ENCODE results near the gene TMOD2.
"Not testable (repeated sequence)": the region's sequence is repeated elsewhere in the genome, so short reads cannot be mapped to it uniquely, and the experiment has no call there.

TMOD2 gene

DNA sequence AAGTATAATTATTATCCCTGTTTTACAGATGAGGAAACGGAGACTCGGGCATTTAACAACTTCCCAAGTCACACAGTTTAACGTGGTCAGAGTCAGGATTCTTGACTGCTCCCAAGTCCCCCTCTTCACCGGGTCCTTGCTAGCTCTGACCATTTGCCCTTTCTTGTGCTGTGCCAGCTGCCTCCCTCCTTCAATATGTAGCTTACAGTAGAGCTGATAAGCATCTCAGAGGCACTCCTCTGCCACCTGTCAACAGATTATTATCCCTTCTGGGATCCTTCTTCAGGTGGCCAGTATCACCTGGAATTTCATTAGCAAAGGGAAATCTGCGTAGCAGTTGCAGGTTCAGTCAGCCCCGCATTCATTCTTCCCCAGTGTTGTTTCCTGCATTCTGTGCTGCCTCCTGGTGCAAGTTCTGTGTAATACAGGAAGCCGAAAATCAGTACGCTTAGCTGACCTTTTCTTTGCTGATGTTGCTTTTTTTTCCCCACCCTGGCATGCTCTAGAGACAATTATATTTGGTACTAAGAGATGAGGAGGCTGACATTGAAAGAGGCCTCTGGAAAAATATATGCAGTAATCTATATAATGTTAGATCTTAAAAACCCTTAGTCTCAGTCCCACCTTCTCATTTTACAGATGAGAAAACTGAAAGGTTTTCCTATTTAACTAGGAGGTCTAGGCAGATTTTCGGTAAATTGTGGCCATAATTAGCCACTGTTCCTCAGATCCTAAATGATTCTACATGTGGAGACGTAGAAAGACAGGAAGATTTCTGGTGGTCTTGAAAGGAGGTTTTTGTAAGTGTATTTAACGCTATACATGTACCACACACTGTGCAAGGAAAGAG, 24.8 kb downstream of the TMOD2 start:
- DNase-seq = peak; percentile 48

DNA sequence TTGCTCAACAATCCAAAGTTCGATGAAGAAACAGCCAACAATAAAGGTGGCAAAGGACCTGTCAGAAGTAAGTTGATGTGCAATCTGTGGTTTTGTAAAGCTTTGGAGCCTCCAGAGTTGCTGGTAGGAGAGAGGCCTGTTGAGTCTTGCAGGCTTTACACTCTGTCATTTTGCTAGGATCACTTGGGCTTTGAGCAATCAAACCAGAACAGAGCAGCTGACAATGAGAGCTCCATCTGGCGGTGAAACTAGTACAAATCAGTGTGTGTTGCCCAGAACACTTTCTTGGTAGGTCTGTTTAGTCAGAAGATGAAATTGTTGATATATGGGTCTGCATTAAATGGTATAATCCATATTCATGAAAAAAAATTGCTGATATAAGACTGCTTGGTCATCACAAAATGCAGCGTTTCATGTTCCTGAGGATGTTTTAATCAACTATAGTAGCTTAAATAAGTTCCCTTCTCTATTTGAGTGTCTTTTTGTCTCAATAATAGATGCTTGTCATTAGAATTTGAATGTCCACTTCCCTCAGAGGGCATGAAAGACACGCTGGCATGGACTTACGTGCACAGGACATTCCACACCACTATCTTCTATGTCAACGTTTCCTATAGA, 25.7 kb downstream of the TMOD2 start:
- DNase-seq = peak; percentile 62

DNA sequence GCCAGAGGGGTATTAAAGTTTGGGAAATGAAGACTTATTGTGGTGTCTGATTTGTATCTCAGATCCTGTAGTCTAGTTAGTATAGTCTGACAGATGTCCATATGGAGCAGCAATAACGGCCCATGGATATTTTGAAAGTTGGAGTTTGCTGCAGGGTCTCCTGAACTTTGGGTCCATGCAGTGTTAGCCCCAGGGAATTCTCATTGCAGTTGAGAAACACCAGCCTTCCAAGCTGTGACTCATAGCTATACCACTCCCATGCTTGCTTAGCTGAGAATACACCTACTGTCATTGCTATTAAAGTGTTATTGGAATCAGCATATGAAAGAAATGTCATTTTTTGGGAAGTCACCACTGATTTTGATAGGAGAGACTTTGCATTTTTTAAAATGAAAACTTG, 29.2 kb downstream of the TMOD2 start:
- DNase-seq = no peak

DNA sequence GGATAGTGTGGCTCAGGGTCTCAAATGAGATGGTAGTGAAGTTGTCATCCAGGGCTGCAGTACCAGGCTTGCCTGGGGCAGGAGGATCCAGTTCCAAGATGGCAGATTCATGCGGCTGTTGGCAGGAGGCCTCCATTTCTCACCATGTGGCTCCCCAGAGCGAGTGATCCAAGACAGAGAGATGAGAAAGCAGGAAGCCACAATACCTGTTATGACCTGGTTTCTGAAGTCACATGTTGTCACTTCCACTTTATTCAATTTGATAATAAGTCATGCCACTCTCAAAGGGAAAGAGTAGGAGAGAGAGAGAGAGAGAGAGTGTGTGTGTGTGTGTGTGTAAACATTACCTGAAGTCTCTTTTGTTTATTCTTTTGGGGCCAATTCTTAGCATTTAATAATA, 30.1 kb downstream of the TMOD2 start:
- DNase-seq = no peak

DNA sequence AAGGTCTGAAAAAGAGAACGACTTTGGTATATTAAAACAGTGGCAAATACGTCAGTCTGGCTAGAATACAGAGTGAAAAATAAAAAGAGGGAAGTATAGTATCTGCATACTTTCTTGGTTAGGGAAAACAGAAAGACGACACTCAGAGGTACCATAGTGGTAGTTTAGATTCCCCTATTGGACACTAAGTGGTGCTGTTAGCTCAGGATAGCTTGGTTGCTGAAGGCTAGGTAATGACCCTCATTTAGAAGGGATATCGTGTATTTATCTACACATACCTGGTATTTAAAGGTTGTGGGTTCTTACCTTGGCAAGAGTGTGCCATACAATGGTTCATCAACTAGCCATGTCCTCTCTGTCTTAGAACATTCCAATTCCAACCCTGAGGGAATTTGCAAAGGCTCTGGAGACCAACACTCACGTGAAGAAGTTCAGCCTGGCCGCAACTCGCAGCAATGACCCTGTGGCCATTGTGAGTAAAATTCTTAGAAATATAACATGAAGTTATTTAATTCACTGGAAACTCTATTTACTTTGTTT, 31.0 kb downstream of the TMOD2 start:
- DNase-seq = no peak

DNA sequence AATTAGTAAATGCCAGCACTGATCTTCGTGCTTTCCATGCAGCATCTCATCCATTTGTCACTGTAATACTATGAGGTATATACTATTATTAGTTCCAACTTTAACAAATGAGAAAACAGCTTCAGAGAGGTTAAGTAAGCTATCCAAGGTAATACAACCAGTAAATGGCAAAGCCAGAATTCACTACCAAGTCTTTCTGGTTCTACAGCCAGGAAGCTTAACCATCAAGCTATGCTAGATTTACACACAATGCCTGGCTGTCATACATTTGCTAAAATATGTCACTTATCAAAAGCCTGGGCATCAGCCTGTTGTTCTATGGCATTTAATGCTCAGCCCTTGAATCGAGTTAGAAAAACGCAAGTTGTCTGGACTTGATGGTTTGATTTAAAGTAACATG, 32.6 kb downstream of the TMOD2 start:
- DNase-seq = no peak

DNA sequence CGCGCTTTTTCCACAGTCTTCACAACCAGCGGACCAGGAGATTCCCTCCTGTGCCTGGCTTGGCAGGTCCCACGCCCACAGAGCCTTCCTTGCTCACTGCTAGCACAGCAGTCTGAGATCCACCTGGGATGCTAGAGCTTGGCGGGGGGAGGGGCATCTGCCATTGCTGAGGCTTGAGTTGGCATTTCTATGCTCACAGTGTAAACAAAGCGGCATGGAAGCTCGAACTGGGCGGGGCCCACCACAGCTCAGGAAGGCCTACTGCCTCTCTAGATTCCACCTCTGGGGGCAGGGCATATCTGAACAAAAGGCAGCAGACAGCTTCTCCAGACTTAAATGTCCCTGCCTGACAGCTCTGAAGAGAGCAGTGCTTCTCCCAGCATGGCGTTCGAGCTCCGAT, 35.7 kb downstream of the TMOD2 start:
- DNase-seq = not testable (repeated sequence)

DNA sequence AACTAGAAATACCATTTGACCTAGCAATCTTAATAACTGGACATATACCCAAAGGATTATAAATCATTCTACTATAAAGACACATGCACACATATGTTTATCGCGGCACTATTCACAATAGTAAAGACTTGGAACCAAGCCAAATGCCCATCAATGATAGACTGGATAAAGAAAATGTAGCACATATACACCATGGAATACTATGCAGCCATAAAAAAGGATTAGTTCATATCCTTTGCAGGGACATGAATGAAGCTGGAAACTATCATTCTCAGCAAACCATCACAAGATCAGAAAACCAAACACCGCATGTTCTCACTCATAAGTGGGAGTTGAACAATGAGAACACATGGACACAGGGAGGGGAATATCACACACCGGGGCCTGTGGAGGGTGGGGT, 41.1 kb downstream of the TMOD2 start:
- DNase-seq = not testable (repeated sequence)

DNA sequence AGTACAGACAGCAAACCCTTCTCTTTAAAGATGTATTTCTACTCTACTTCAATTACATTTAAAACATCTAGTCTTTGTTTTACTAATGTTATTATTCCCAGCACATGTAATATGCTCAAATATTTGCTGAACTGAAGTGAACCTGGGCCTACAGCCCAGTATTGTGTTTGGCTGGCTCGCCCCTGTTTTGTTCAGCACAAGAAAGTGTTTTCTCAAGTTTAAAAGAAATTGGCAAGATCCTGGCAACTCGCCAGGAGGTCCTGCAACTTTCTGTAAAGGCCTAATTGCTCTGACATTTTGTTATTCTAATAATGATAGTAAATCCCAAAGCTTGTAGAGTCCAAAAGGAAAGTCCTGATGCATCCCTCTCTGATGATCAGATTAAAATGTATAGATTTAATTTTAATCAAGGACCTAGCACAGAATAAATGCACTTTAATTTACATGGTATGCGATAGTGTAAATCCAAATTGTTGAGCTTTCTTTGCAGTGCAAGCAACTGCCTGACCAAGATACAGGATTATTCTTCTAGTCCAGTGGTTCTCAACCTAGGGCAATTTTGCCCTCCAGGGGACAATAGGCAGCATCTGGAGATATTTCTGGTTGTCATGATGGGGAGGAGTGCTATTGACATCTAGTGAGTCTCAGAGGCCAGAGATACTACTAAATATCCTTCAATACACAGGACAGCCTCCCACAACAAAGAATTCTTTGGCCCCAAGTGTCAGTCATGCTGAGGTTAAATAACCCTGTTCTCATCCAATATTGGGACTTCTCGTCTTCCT, 42.3 kb downstream of the TMOD2 start:
- no peak for DNase-seq

DNA sequence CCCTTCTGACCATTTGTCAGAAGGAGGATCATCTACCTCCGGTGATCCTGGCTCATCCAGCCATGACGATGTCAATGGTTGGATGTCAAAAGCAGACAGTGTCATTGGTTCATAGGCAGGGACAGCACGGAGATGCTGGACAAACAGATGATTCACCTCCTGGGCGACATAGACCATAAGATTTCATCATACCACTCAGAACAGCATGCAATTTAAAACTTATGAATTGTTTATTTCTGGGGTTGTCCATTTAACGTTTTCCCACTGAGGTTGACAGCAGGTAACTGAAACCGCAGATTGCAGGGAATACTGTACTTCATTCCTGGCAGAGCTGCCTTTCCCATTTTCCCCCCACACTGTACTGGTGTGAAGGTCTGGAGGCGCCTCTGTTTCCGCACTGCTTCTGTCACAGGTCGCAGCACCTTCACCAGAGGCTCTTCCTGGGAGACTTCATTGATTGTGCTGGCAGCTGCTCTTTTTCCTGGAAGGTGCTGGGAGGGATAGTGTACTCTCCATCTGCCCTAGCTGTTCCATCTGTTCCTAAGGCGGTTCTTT, 45.5 kb downstream of the TMOD2 start:
- no peak for DNase-seq

DNA sequence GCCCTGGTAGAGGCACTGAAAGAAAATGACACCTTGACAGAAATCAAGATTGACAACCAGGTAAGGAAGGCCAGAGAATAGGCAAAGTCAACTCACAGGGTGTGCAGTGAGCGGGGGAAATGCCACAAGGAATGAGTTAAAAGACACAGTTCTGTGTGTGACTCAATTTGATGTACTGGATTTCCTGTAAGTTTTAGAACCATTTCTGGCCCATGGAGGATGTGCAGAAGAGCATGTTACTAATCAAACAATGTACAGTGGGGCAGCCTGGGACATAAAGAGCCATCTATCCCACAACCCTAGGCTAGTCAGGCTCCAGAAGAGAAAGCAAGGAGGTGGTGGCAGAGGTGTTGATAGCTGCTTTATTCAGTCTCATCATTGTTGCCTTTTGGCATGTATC, 46.9 kb downstream of the TMOD2 start:
- DNase-seq = no peak

DNA sequence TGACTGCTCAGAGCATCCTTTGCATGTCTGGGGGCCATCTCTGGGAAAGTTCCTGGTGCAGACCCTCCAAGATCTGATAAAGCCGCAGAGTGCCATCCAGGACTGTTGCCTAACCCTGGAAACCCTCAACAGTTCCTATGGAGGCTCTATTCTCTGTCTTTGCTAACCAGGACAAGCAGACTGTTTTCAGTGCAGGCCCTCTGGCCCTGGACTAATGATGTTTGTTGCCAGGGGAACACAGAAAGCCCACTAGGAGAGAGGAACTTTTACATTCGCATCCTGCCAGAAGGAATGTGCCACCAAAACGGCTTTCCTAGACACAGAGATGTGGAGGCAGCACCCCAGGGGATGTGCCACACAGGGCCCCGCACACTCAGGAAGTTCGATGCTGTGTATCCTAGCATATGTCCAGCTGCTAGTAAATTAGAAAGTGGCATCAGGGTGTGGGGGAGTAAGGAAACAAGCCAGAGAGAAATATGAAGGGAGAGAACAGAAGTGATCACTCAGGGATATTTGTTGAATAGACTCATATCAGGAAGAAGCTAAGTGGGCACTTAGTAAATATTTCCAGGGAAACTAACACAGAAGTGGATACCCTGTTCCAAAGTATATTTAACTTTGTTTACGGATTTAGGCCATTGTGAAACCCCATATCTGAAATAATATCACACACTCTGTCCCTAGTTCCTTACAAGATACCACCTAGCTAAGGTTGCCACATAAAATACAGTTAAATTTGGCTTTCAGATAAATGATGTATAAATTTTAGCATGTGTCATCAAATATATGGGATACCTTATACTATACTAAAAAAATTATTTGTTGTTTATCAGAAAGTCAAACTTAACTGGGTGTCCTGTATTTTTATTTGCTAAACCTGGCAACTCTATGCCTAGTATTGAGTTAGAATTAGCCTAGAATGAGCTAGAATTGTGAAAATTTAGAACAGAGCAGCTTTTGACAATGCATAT, 48.2 kb downstream of the TMOD2 start:
- no peak for DNase-seq

DNA sequence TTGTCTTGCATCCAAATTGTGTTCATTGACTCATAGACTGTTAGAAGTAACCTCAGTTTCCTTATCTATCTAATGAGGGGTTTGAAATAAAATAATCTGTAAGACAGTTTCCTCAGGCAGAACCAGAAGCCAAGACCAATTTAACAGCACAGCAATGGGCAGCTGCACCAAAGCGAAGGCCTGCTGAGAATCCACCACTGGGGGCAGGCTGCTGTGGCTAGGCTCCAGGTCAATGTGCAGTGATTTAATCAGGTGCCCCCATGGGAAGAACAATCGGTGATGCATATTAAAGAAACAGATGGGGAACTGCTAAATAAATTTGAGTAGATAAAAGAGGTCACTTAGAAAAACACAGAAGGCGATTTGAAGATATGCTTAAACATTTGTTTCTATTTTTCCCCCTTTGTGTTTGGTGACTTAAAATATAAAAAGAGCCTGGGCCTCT, 50.0 kb downstream of the TMOD2 start:
- DNase-seq = no peak

DNA sequence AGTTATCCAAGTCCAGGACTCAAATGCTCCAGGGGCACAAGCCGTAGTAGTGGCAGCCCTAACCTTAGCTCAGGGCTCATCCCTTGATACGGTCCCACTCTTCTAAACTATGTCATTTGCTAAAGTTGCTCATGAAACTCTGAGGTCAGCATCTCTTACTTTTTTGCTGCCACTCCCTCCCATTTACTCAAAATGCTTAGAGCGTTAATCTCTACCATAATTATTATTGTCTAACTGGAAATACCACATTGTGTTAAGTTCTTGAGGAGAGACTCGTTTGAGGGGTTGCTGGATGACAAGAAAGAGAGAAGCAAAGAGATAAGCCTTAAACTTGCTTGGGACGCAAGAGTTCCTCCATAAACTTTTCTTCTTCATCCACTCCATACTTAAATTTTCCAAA, 51.2 kb downstream of the TMOD2 start:
- DNase-seq = no peak

DNA sequence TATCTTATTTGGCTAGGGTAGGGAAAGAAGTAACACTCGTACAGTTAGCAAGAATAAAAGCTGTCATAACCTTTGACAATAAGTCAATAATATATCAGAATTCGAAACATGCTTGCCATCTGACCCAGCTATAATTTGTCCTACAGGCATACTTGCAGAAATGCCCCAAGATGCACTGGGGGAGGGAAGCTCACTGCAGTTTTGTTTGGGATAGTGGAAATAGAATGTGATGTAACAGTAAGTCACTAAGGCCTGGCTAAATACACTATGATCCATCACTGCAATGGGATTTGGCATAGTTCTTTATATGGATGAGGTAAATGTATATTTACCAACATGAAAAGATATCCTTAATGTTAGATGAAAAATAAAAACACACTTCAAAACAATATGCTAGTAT, 52.6 kb downstream of the TMOD2 start:
- DNase-seq = no peak

DNA sequence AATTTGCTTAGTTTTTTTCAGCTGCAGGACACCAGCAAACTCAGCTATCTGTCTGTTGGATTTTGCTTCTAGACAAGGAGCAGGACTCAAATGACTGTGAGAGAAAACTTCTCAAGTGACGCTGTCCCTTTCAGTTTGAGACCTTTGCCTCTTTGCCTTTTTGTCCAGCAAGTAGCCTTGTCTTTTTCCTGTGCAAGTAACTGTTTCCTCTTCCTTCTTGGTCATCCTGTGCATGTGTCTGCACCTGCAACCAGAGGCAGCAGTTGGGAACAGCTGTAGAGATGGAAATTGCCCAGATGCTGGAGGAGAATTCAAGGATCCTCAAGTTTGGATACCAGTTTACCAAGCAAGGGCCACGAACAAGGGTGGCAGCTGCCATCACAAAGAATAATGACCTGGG, 54.7 kb downstream of the TMOD2 start:
- DNase-seq = no peak

DNA sequence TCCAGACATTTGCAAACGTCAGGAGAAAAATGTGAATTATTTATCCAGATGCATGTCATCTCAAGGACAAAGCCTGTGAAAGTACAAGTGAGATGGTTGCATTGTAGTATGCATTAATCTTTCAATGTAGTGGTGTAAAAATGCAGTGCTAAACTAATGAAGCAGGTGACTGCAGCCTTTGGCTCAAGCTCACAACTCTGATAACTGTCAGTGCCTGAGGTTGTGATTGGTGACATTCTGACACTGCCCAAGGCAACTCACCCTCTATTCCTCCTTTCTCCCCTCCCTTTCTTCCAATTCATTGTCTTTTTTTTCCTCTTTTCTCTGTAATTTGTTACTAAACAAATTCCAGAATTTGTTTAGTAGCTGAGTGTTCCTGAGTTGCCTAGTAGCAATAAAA, 58.1 kb downstream of the TMOD2 start:
- no peak for DNase-seq

DNA sequence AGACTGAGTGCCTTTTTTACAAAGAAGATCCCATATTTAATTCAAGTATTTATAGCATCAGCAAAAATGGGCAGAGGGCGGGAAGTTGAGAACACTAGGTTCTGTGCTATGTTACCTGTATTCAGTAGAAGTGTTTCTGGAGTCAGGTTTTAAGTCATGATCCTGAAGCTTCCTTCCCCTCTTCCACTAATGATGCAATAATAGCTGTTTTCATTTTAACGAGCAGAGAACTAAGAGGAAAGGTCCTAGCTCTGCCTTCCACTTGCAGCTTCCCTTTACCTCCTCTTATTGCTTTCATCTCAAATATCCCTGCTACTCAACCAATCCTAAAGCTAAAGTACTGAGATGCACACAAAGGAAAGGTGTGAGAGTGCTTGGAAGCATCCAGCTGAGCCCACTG, 61.2 kb downstream of the TMOD2 start:
- no peak for DNase-seq

DNA sequence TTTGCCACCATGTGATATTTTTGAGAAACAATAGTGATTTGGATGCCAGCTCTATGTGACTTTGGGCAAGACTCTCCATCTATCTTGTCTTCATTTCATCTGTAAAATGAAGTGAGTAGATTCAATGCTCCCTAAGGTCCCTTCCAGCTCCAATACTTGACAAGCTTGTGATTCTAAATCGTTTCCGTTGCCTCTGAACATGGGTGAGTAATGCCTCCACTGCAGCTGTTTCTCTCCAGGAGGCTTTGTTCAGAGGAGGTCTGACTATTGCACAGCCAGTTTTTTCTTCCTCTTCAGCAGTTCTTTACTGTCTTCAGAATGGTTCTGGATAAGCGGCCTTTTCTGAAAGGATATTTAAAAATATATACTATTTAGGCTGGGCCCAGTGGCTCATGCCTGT, 63.2 kb downstream of the TMOD2 start:
- no peak for DNase-seq

DNA sequence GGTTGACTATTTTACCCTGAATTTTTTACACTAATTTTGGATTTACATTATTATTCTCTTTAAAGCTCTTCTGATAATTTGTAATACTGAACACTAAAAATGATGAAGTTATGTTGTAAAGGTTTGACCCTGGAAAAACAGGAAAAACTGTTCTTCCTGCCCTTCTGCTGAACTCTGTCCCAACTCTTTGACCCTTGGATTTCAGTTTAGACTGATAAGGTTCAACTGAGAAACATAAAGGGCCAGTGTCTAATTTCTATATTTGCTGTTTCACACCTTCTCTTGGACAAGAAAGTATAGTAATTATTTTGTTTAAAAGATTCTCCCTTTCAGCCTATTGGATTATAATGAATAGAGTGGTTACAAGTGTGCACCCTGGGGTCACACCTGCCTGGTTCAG, 65.2 kb downstream of the TMOD2 start:
- DNase-seq = no peak

DNA sequence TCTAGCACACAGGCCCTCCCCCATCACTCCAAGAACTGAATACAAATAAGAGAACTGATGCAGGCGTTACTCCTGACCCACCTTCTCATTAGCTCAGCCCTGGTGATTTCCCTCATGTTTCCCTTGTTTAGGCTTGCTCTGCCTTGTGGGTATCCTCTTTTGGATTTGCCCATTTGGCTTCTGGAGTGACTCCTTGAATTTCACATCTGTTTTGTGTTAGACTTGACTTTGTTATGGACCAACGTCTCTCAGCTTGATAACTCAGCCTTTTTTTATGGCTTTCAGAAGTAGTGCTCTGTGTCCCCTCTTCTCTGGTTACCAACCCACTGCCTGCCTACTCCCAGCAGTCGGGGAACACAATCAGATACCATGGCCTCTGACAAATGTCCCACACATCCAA, 66.8 kb downstream of the TMOD2 start:
- no peak for DNase-seq

DNA sequence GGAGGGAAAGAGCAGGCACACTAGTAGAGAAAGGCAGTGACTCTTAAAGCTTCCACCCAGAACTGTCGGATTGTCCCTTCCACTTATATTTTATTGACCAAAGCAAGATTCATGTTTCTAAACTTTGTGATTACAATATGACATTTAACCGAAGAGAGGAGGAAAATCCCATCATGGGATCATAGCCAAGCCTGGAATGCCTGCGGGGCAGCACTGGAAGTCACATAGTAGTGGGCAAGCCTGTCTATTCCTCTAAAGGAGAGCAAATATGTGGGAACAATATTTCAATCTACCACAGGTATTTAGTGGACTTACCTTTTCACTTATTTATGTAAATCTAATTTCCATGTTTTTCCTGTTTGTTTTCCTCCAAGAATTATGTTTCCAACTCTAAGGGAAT, 74.3 kb downstream of the TMOD2 start:
- DNase-seq = no peak
